ENCODE data around the gene RBM43. TPM values are rescaled to one million over a fixed set of nuclear protein-coding genes. Genes with fewer than 3 reads are reported as not detected.
"Not testable (repeated sequence)": the region's sequence is repeated elsewhere in the genome, so short reads cannot be mapped to it uniquely, and the experiment has no call there.

Gene RBM43
- total RNA-seq, 2 donors from 2014 or later = 1.1 to 2.4 TPM

- peaks cover 11% of the 10 kb centered on the region for H3K9me3 Mint-ChIP-seq
- Histone ChIP-seq H3K27me3 (ENCODE audit: control insufficient read depth, insufficient read depth, low read length, poor library complexity, severe bottlenecking) (no peaks in the 10 kb centered on the region), H3K9ac (ENCODE audit: extremely low read depth, low read length, poor library complexity, severe bottlenecking) (no peak overlapping the region), H3K4me3 (ENCODE audit: low read length) (no peak overlapping the region), H3K4me1 (ENCODE audit: control insufficient read depth, insufficient read depth, low read length) (no peaks in the 10 kb centered on the region), H3K9me3 (ENCODE audit: control insufficient read depth, low read length) (no peaks in the 10 kb centered on the region), H3K27ac (ENCODE audit: low read depth, low read length) (no peak overlapping the region), H3K36me3 (ENCODE audit: control insufficient read depth, insufficient read depth, low read length) (no peaks in the 10 kb centered on the region)
- WGBS, 2 experiments (ENCODE audit: insufficient coverage in 1 of 2, insufficient read length in 1 of 2) = 93 to 94% methylated on average over 5 to 6 of the region's 6 CpGs
- TF ChIP-seq CTCF (conservative IDR thresholded peaks at IDR 0.05) = no peak
- no peak for DNase-seq
- H3K4me3 Mint-ChIP-seq = no peak overlapping the region
- no peaks in the 10 kb centered on the region for H3K36me3 Mint-ChIP-seq (ENCODE audit: low read depth)
- no peak overlapping the region for H3K27ac Mint-ChIP-seq
- H3K27me3 Mint-ChIP-seq (ENCODE audit: insufficient read depth) = no peaks in the 10 kb centered on the region
- no peaks in the 10 kb centered on the region for H3K4me1 Mint-ChIP-seq
Measured at GRCh38 chr2:151299920-151300539, 38.4 kb upstream of the RBM43 start.

- Histone ChIP-seq H3K9ac (ENCODE audit: extremely low read depth, low read length, poor library complexity, severe bottlenecking) (no peak overlapping the region), H3K4me3 (ENCODE audit: low read length) (no peak overlapping the region), H3K36me3 (ENCODE audit: control insufficient read depth, insufficient read depth, low read length) (no peaks in the 10 kb centered on the region), H3K9me3 (ENCODE audit: control insufficient read depth, low read length) (no peaks in the 10 kb centered on the region), H3K4me1 (ENCODE audit: control insufficient read depth, insufficient read depth, low read length) (no peaks in the 10 kb centered on the region), H3K27ac (ENCODE audit: low read depth, low read length) (no peak overlapping the region), H3K27me3 (ENCODE audit: control insufficient read depth, insufficient read depth, low read length, poor library complexity, severe bottlenecking) (no peaks in the 10 kb centered on the region)
- 50 to 64% methylated on average over 1 of the region's 1 CpG for WGBS, 2 experiments (ENCODE audit: insufficient coverage in 1 of 2, insufficient read length in 1 of 2)
- no peaks in the 10 kb centered on the region for H3K27me3 Mint-ChIP-seq (ENCODE audit: insufficient read depth)
- H3K4me1 Mint-ChIP-seq = no peaks in the 10 kb centered on the region
- H3K4me3 Mint-ChIP-seq = no peak overlapping the region
- no peak for TF ChIP-seq CTCF (conservative IDR thresholded peaks at IDR 0.05)
- no peak overlapping the region for H3K27ac Mint-ChIP-seq
- no peaks in the 10 kb centered on the region for H3K36me3 Mint-ChIP-seq (ENCODE audit: low read depth)
- DNase-seq = no peak
- H3K9me3 Mint-ChIP-seq = peaks cover 10% of the 10 kb centered on the region
Measured at GRCh38 chr2:151297882-151298281, 36.2 kb upstream of the RBM43 start.

GRCh38 chr2:151295926-151296325 is 34.3 kb upstream of the RBM43 start:
- not testable (repeated sequence) for H3K36me3 ChIP-seq (ENCODE audit: control insufficient read depth, insufficient read depth, low read length); H3K4me3 Mint-ChIP-seq

GRCh38 chr2:151292546-151292945 is 30.9 kb upstream of the RBM43 start:
- H3K4me1 Mint-ChIP-seq = peaks cover 5% of the 10 kb centered on the region
- peaks cover 6% of the 10 kb centered on the region for H3K27me3 ChIP-seq (ENCODE audit: control insufficient read depth, insufficient read depth, low read length, poor library complexity, severe bottlenecking)
- no peak for TF ChIP-seq CTCF (conservative IDR thresholded peaks at IDR 0.05)
- H3K9me3 ChIP-seq (ENCODE audit: control insufficient read depth, low read length) = no peaks in the 10 kb centered on the region
- H3K9me3 Mint-ChIP-seq = peaks cover 10% of the 10 kb centered on the region
- peaks cover 6% of the 10 kb centered on the region for H3K27me3 Mint-ChIP-seq (ENCODE audit: insufficient read depth)
- no peaks in the 10 kb centered on the region for H3K36me3 ChIP-seq (ENCODE audit: control insufficient read depth, insufficient read depth, low read length)
- DNase-seq = no peak
- H3K9ac ChIP-seq (ENCODE audit: extremely low read depth, low read length, poor library complexity, severe bottlenecking) = no peak overlapping the region
- no peaks in the 10 kb centered on the region for H3K36me3 Mint-ChIP-seq (ENCODE audit: low read depth)
- H3K27ac Mint-ChIP-seq = no peak overlapping the region
- no peak overlapping the region for H3K4me3 Mint-ChIP-seq
- no peak overlapping the region for H3K4me3 ChIP-seq (ENCODE audit: low read length)
- H3K4me1 ChIP-seq (ENCODE audit: control insufficient read depth, insufficient read depth, low read length) = no peaks in the 10 kb centered on the region
- no peak overlapping the region for H3K27ac ChIP-seq (ENCODE audit: low read depth, low read length)

More at GRCh38 chr2:151295926-151296325, 34.3 kb upstream of the RBM43 start:
- not testable (repeated sequence) for H3K9me3 Mint-ChIP-seq; H3K27ac ChIP-seq (ENCODE audit: low read depth, low read length); H3K4me3 ChIP-seq (ENCODE audit: low read length); H3K27me3 ChIP-seq (ENCODE audit: control insufficient read depth, insufficient read depth, low read length, poor library complexity, severe bottlenecking); H3K36me3 Mint-ChIP-seq (ENCODE audit: low read depth); H3K9ac ChIP-seq (ENCODE audit: extremely low read depth, low read length, poor library complexity, severe bottlenecking); H3K4me1 Mint-ChIP-seq; H3K4me1 ChIP-seq (ENCODE audit: control insufficient read depth, insufficient read depth, low read length); H3K9me3 ChIP-seq (ENCODE audit: control insufficient read depth, low read length); H3K27me3 Mint-ChIP-seq (ENCODE audit: insufficient read depth); H3K27ac Mint-ChIP-seq; DNase-seq
- WGBS, 2 experiments (ENCODE audit: insufficient coverage in 1 of 2, insufficient read length in 1 of 2) = 92% methylated on average over 35 of the region's 35 CpGs; no CpG with 5 or more reads in 1 of the 2 experiments

All from endodermal cell (in vitro differentiated cells).